ENCODE measurements around the gene SLC5A2. TPM values are rescaled to one million over a fixed set of nuclear protein-coding genes. Genes with fewer than 3 reads are reported as not detected.

Gene SLC5A2
- total and polyA plus RNA-seq, 7 donors: 0.08 to 0.35 (median 0.26) TPM; not detected in 4

GRCh38 chr16:31472709-31473203, 10.2 kb upstream of the SLC5A2 start:
- peak; percentile 90 to 94 for DNase-seq
- no peaks in the 10 kb centered on the region for H3K9me3 ChIP-seq
- peaks cover 0 to 10% of the 10 kb centered on the region in 2 donors for H3K36me3 ChIP-seq (ENCODE audit: insufficient read depth in 1 of 2, low read depth in 1 of 2)
- 23 to 28% (median 23%) methylated on average over 19 to 20 of the region's 20 CpGs for WGBS, 3 donors
- H3K4me3 ChIP-seq: peak overlapping the region; percentile 71
- peak; percentile 85 to 95 (median 91) for ATAC-seq
- peaks cover 7% of the 10 kb centered on the region for H3K4me1 ChIP-seq
- H3K27ac ChIP-seq: peak overlapping the region; percentile 69
- TF ChIP-seq CTCF (IDR thresholded peaks at IDR 0.05): peak; percentile 67
- peaks cover 0 to 38% (median 5%) of the 10 kb centered on the region in 3 donors for H3K27me3 ChIP-seq (ENCODE audit: insufficient read depth in 3 of 3, low read length in 2 of 3)
- intact Hi-C loops (cut with DNase I): no loop called here

GRCh38 chr16:31473264-31473984, 9.5 kb upstream of the SLC5A2 start:
- intact Hi-C loops (cut with DNase I): no loop called here
- ATAC-seq: no peak
- no peak for TF ChIP-seq CTCF (IDR thresholded peaks at IDR 0.05)
- H3K4me1 ChIP-seq: peaks cover 7% of the 10 kb centered on the region
- WGBS, 3 donors: 81 to 88% (median 81%) methylated on average over 17 of the region's 17 CpGs
- H3K27ac ChIP-seq: no peak overlapping the region
- H3K27me3 ChIP-seq (ENCODE audit: insufficient read depth in 3 of 3, low read length in 2 of 3): peaks cover 0 to 39% (median 7%) of the 10 kb centered on the region in 3 donors
- H3K9me3 ChIP-seq: no peaks in the 10 kb centered on the region
- peak overlapping the region; percentile 71 for H3K4me3 ChIP-seq
- H3K36me3 ChIP-seq (ENCODE audit: insufficient read depth in 1 of 2, low read depth in 1 of 2): peaks cover 0 to 10% of the 10 kb centered on the region in 2 donors
- DNase-seq: peak in 1 of 2 donors; percentile 54

- Histone ChIP-seq H3K27ac (no peak overlapping the region), H3K4me3 (no peak overlapping the region), H3K27me3 (ENCODE audit: insufficient read depth in 3 of 3, low read length in 2 of 3) (peaks cover 0 to 39% (median 7%) of the 10 kb centered on the region in 3 donors), H3K9me3 (no peaks in the 10 kb centered on the region), H3K4me1 (peaks cover 7% of the 10 kb centered on the region), H3K36me3 (ENCODE audit: insufficient read depth in 1 of 2, low read depth in 1 of 2) (peaks cover 0 to 10% of the 10 kb centered on the region in 2 donors)
- no peak for TF ChIP-seq CTCF (IDR thresholded peaks at IDR 0.05)
- no peak for ATAC-seq
- intact Hi-C loops (cut with DNase I): no loop called here
- WGBS, 3 donors: 76 to 80% (median 79%) methylated on average over 12 of the region's 12 CpGs
- DNase-seq: peak in 1 of 2 donors; percentile 63
Measured at GRCh38 chr16:31474173-31474714, 8.7 kb upstream of the SLC5A2 start.

GRCh38 chr16:31474773-31475738, 7.9 kb upstream of the SLC5A2 start:
- TF ChIP-seq CTCF (IDR thresholded peaks at IDR 0.05): no peak
- no peak overlapping the region for H3K27ac ChIP-seq
- H3K36me3 ChIP-seq (ENCODE audit: insufficient read depth in 1 of 2, low read depth in 1 of 2): peaks cover 0 to 10% of the 10 kb centered on the region in 2 donors
- WGBS, 3 donors: 92 to 96% (median 92%) methylated on average over 12 of the region's 12 CpGs
- intact Hi-C loops (cut with DNase I): no loop called here
- peaks cover 0 to 39% (median 7%) of the 10 kb centered on the region in 3 donors for H3K27me3 ChIP-seq (ENCODE audit: insufficient read depth in 3 of 3, low read length in 2 of 3)
- no peaks in the 10 kb centered on the region for H3K9me3 ChIP-seq
- ATAC-seq (no peak), DNase-seq (no peak)
- H3K4me3 ChIP-seq: no peak overlapping the region
- peaks cover 7% of the 10 kb centered on the region for H3K4me1 ChIP-seq

Data from psoas muscle (tissue), 8 donors.